GM21723 (cell line): Measurements from ENCODE around the gene RNU6-1.

ENCODE experiments used
- ATAC-seq: cut with Tn5 transposase; IDR thresholded peaks from one replicate; pipeline ENCODE4 v1.9.1; 2021; ENCODE audit warnings: mild to moderate bottlenecking, moderate library complexity; ENCODE audit not compliant: unreplicated experiment

The RNU6-1 gene

GRCh38 chr15:67822537-67823313 lies 17.1 kb downstream of the RNU6-1 start:
- no peak for ATAC-seq

GRCh38 chr15:67821784-67822440 lies 17.9 kb downstream of the RNU6-1 start:
- ATAC-seq = no peak

GRCh38 chr15:67820992-67821783 lies 18.7 kb downstream of the RNU6-1 start:
- no peak for ATAC-seq

- ATAC-seq = no peak
Measured at GRCh38 chr15:67820122-67820991, 19.5 kb downstream of the RNU6-1 start.

- no peak for ATAC-seq
Measured at GRCh38 chr15:67819636-67820035, 20.2 kb downstream of the RNU6-1 start.

- no peak for ATAC-seq
Measured at GRCh38 chr15:67818464-67818863, 21.4 kb downstream of the RNU6-1 start.

GRCh38 chr15:67816668-67817067 lies 23.2 kb downstream of the RNU6-1 start:
- ATAC-seq = no peak

GRCh38 chr15:67815036-67815592 lies 24.7 kb downstream of the RNU6-1 start:
- no peak for ATAC-seq

- no peak for ATAC-seq
Measured at GRCh38 chr15:67813104-67813634, 26.7 kb downstream of the RNU6-1 start.

GRCh38 chr15:67812241-67812644 lies 27.6 kb downstream of the RNU6-1 start:
- ATAC-seq = no peak

- ATAC-seq = no peak
Measured at GRCh38 chr15:67809866-67810265, 30.0 kb downstream of the RNU6-1 start.

GRCh38 chr15:67809441-67809840 lies 30.4 kb downstream of the RNU6-1 start:
- ATAC-seq = no peak

GRCh38 chr15:67808821-67809220 lies 31.0 kb downstream of the RNU6-1 start:
- ATAC-seq = no peak

GRCh38 chr15:67807836-67808235 lies 32.0 kb downstream of the RNU6-1 start:
- no peak for ATAC-seq

- no peak for ATAC-seq
Measured at GRCh38 chr15:67807141-67807540, 32.7 kb downstream of the RNU6-1 start.

- no peak for ATAC-seq
Measured at GRCh38 chr15:67806536-67806935, 33.3 kb downstream of the RNU6-1 start.

- no peak for ATAC-seq
Measured at GRCh38 chr15:67805666-67806516, 34.0 kb downstream of the RNU6-1 start.

GRCh38 chr15:67805008-67805665 lies 34.7 kb downstream of the RNU6-1 start:
- no peak for ATAC-seq
